ENCODE measurements around the gene RMRP. TPM values are rescaled to one million over a fixed set of nuclear protein-coding genes. Genes with fewer than 3 reads are reported as not detected.

Gene RMRP
- total and polyA plus RNA-seq, 2 experiments from 2014 or later, result 15.3 to 8,626 TPM

DNA sequence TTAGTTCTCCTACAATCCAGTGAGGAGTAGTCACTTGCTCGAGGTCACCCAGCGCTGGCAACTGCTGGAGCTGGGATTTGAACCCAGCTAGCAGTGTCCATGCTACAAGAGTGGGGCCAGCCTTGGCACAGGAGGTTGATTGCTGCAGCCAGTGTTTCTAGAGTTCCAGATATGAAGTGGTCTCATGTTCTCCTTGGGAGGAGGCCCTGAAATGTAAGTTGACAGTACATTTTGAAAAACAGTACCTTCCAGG lies 1.1 kb upstream of the RMRP start:
- no peaks in the 10 kb centered on the region for H3K9me2 ChIP-seq (ENCODE audit: insufficient read depth)
- Mint-ChIP-seq H3K4me1 (peaks cover 43% of the 10 kb centered on the region), H3K9me3 (peaks cover 3% of the 10 kb centered on the region), H3K27me3 (ENCODE audit: insufficient read depth, low read depth, poor library complexity) (peaks cover 31% of the 10 kb centered on the region), H3K4me3 (peak overlapping the region; percentile 77), H3K27ac (peak overlapping the region; percentile 83; the same call in 1 of the 2 replicates), H3K36me3 (ENCODE audit: low read depth) (peaks cover 49% of the 10 kb centered on the region)
- H3K27me3 ChIP-seq (ENCODE audit: insufficient read depth), result peaks cover 4% of the 10 kb centered on the region; the same call in 1 of the 2 replicates
- 0 out of 2 replicates have a peak overlapping the region, but pooled peaks have one; percentile 83 for H2AFZ ChIP-seq
- H3K36me3 ChIP-seq (ENCODE audit: insufficient read depth), result peaks cover 8% of the 10 kb centered on the region; the same call in 1 of the 2 replicates
- no peaks in the 10 kb centered on the region; the same call in none of the 2 replicates for H4K20me1 ChIP-seq (replicated peaks; ENCODE audit: insufficient read depth)
- peak overlapping the region; percentile 97 for H3K4me3 ChIP-seq
- peak overlapping the region; percentile 89; the same call in 1 of the 2 replicates for H3K27ac ChIP-seq (ENCODE audit: low read depth)
- DNase-seq (ENCODE audit: low spot score), result no peak
- TF ChIP-seq CREB1 (CRISPR knock-in tag; IDR thresholded peaks at IDR 0.05; ENCODE audit: low read depth) (no peak), ZNF114 (CRISPR knock-in tag; IDR thresholded peaks at IDR 0.05) (no peak), EZH2 (IDR thresholded peaks at IDR 0.05; ENCODE audit: low read depth, unreplicated experiment) (no peak), ZNF331 (CRISPR knock-in tag; IDR thresholded peaks at IDR 0.05; ENCODE audit: low read depth) (no peak), NANOG (IDR thresholded peaks at IDR 0.05; ENCODE audit: borderline replicate concordance) (no peak), EZH2phosphoT487 (IDR thresholded peaks at IDR 0.05; ENCODE audit: unreplicated experiment) (no peak), JUNB (IDR thresholded peaks at IDR 0.05; ENCODE audit: unreplicated experiment) (no peak), STAT1 (IDR thresholded peaks at IDR 0.05; ENCODE audit: unreplicated experiment) (no peak), POLR2AphosphoS5 (IDR thresholded peaks at IDR 0.05; ENCODE audit: low read depth) (no peak)
- TF ChIP-seq, protein P1, sequence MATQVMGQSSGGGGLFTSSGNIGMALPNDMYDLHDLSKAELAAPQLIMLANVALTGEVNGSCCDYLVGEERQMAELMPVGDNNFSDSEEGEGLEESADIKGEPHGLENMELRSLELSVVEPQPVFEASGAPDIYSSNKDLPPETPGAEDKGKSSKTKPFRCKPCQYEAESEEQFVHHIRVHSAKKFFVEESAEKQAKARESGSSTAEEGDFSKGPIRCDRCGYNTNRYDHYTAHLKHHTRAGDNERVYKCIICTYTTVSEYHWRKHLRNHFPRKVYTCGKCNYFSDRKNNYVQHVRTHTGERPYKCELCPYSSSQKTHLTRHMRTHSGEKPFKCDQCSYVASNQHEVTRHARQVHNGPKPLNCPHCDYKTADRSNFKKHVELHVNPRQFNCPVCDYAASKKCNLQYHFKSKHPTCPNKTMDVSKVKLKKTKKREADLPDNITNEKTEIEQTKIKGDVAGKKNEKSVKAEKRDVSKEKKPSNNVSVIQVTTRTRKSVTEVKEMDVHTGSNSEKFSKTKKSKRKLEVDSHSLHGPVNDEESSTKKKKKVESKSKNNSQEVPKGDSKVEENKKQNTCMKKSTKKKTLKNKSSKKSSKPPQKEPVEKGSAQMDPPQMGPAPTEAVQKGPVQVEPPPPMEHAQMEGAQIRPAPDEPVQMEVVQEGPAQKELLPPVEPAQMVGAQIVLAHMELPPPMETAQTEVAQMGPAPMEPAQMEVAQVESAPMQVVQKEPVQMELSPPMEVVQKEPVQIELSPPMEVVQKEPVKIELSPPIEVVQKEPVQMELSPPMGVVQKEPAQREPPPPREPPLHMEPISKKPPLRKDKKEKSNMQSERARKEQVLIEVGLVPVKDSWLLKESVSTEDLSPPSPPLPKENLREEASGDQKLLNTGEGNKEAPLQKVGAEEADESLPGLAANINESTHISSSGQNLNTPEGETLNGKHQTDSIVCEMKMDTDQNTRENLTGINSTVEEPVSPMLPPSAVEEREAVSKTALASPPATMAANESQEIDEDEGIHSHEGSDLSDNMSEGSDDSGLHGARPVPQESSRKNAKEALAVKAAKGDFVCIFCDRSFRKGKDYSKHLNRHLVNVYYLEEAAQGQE (IDR thresholded peaks at IDR 0.05; ENCODE audit: unreplicated experiment), result no peak
- TF ChIP-seq, protein P2, sequence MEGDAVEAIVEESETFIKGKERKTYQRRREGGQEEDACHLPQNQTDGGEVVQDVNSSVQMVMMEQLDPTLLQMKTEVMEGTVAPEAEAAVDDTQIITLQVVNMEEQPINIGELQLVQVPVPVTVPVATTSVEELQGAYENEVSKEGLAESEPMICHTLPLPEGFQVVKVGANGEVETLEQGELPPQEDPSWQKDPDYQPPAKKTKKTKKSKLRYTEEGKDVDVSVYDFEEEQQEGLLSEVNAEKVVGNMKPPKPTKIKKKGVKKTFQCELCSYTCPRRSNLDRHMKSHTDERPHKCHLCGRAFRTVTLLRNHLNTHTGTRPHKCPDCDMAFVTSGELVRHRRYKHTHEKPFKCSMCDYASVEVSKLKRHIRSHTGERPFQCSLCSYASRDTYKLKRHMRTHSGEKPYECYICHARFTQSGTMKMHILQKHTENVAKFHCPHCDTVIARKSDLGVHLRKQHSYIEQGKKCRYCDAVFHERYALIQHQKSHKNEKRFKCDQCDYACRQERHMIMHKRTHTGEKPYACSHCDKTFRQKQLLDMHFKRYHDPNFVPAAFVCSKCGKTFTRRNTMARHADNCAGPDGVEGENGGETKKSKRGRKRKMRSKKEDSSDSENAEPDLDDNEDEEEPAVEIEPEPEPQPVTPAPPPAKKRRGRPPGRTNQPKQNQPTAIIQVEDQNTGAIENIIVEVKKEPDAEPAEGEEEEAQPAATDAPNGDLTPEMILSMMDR (conservative IDR thresholded peaks at IDR 0.05; ENCODE audit: low read depth in 2 of 2), result no peak
- TF ChIP-seq, protein P3, sequence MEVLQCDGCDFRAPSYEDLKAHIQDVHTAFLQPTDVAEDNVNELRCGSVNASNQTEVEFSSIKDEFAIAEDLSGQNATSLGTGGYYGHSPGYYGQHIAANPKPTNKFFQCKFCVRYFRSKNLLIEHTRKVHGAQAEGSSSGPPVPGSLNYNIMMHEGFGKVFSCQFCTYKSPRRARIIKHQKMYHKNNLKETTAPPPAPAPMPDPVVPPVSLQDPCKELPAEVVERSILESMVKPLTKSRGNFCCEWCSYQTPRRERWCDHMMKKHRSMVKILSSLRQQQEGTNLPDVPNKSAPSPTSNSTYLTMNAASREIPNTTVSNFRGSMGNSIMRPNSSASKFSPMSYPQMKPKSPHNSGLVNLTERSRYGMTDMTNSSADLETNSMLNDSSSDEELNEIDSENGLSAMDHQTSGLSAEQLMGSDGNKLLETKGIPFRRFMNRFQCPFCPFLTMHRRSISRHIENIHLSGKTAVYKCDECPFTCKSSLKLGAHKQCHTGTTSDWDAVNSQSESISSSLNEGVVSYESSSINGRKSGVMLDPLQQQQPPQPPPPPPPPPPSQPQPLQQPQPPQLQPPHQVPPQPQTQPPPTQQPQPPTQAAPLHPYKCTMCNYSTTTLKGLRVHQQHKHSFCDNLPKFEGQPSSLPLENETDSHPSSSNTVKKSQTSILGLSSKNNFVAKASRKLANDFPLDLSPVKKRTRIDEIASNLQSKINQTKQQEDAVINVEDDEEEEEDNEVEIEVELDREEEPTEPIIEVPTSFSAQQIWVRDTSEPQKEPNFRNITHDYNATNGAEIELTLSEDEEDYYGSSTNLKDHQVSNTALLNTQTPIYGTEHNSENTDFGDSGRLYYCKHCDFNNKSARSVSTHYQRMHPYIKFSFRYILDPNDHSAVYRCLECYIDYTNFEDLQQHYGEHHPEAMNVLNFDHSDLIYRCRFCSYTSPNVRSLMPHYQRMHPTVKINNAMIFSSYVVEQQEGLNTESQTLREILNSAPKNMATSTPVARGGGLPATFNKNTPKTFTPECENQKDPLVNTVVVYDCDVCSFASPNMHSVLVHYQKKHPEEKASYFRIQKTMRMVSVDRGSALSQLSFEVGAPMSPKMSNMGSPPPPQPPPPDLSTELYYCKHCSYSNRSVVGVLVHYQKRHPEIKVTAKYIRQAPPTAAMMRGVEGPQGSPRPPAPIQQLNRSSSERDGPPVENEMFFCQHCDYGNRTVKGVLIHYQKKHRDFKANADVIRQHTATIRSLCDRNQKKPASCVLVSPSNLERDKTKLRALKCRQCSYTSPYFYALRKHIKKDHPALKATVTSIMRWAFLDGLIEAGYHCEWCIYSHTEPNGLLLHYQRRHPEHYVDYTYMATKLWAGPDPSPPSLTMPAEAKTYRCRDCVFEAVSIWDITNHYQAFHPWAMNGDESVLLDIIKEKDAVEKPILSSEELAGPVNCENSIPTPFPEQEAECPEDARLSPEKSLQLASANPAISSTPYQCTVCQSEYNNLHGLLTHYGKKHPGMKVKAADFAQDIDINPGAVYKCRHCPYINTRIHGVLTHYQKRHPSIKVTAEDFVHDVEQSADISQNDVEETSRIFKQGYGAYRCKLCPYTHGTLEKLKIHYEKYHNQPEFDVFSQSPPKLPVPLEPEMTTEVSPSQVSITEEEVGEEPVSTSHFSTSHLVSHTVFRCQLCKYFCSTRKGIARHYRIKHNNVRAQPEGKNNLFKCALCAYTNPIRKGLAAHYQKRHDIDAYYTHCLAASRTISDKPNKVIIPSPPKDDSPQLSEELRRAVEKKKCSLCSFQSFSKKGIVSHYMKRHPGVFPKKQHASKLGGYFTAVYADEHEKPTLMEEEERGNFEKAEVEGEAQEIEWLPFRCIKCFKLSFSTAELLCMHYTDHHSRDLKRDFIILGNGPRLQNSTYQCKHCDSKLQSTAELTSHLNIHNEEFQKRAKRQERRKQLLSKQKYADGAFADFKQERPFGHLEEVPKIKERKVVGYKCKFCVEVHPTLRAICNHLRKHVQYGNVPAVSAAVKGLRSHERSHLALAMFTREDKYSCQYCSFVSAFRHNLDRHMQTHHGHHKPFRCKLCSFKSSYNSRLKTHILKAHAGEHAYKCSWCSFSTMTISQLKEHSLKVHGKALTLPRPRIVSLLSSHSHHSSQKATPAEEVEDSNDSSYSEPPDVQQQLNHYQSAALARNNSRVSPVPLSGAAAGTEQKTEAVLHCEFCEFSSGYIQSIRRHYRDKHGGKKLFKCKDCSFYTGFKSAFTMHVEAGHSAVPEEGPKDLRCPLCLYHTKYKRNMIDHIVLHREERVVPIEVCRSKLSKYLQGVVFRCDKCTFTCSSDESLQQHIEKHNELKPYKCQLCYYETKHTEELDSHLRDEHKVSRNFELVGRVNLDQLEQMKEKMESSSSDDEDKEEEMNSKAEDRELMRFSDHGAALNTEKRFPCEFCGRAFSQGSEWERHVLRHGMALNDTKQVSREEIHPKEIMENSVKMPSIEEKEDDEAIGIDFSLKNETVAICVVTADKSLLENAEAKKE (CRISPR knock-in tag; IDR thresholded peaks at IDR 0.05), result no peak
- TF ChIP-seq, protein P4, sequence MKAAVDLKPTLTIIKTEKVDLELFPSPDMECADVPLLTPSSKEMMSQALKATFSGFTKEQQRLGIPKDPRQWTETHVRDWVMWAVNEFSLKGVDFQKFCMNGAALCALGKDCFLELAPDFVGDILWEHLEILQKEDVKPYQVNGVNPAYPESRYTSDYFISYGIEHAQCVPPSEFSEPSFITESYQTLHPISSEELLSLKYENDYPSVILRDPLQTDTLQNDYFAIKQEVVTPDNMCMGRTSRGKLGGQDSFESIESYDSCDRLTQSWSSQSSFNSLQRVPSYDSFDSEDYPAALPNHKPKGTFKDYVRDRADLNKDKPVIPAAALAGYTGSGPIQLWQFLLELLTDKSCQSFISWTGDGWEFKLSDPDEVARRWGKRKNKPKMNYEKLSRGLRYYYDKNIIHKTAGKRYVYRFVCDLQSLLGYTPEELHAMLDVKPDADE (IDR thresholded peaks at IDR 0.05), result no peak
- H3K79me2 ChIP-seq (replicated peaks; ENCODE audit: insufficient read depth), result 0 out of 2 replicates have a peak, but pooled peaks cover 3% of the 10 kb centered on the region
- peaks cover 12% of the 10 kb centered on the region; the same call in 1 of the 2 replicates for H3K4me1 ChIP-seq (ENCODE audit: insufficient read depth)
- peaks cover 21% of the 10 kb centered on the region; the same call in 1 of the 2 replicates for H3F3A ChIP-seq (replicated peaks; ENCODE audit: low read depth)
- peak overlapping the region; percentile 92 for H3K4me2 ChIP-seq
- ATAC-seq, result peak; percentile 0; the same call in 1 of the 3 replicates
